Measurements from ENCODE around the gene PRKCB.

PRKCB gene

DNA sequence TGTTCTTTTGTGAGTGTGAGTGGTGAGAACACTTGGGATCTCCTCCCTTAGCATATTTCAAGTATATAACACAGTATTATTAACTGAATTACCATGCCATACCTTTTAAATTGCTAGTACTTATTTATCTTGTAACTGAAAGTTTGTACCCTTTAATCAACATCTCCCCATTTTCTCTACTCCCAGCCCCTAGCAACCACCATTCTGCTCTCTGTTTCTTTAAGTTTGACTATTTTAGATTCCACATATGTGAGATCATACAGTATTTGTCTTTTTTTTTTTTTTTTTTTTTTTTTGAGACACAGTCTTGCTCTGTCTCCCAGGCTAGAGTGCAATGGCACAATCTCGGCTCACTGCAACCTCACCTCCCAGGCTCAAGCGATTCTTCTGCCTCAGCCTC lies 302.8 kb downstream of the PRKCB start:
- TF ChIP-seq, protein P1, sequence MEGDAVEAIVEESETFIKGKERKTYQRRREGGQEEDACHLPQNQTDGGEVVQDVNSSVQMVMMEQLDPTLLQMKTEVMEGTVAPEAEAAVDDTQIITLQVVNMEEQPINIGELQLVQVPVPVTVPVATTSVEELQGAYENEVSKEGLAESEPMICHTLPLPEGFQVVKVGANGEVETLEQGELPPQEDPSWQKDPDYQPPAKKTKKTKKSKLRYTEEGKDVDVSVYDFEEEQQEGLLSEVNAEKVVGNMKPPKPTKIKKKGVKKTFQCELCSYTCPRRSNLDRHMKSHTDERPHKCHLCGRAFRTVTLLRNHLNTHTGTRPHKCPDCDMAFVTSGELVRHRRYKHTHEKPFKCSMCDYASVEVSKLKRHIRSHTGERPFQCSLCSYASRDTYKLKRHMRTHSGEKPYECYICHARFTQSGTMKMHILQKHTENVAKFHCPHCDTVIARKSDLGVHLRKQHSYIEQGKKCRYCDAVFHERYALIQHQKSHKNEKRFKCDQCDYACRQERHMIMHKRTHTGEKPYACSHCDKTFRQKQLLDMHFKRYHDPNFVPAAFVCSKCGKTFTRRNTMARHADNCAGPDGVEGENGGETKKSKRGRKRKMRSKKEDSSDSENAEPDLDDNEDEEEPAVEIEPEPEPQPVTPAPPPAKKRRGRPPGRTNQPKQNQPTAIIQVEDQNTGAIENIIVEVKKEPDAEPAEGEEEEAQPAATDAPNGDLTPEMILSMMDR (conservative IDR thresholded peaks at IDR 0.05; ENCODE audit: low read depth, low read length): no peak
- no peak overlapping the region for H3K4me3 ChIP-seq (IDR thresholded peaks at IDR 0.05; ENCODE audit: insufficient read depth, low read depth, low read length)
- no peak overlapping the region for H3K9ac ChIP-seq
- no peak overlapping the region for H3K27ac ChIP-seq
- no peaks in the 10 kb centered on the region for H3K36me3 ChIP-seq (ENCODE audit: insufficient read depth)
- no peaks in the 10 kb centered on the region for H3K4me1 ChIP-seq (ENCODE audit: low read depth, poor library complexity, severe bottlenecking)
- no peaks in the 10 kb centered on the region for H3K79me2 ChIP-seq (ENCODE audit: insufficient read depth, low read depth)
- H3K4me2 ChIP-seq: no peak overlapping the region
- H3K27me3 ChIP-seq (ENCODE audit: insufficient read depth, low read depth): no peaks in the 10 kb centered on the region
- H2AFZ ChIP-seq (ENCODE audit: low read depth): no peak overlapping the region
- no peaks in the 10 kb centered on the region for H4K20me1 ChIP-seq (ENCODE audit: insufficient read depth)

DNA sequence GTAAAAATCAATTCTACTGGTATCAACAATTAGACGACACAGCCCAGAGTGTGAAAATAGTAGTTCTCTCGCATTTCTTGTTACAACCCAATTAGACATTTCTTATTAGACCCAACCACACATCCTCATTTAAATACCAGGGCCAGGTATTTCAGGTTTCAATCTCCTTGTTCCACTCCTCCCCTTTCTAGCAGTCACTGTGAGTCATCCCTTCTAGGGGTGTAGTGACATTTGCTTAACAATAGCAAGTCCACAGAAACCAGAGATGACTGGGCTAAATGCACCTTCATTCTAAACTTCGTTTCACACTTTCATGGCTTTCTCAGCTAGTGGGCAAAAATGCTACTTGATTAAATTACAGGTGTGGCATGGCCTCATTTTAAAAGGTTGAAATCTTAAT lies 303.5 kb downstream of the PRKCB start:
- no peaks in the 10 kb centered on the region for H3K4me1 ChIP-seq (ENCODE audit: low read depth, poor library complexity, severe bottlenecking)
- H3K79me2 ChIP-seq (ENCODE audit: insufficient read depth, low read depth): no peaks in the 10 kb centered on the region
- H3K4me3 ChIP-seq (IDR thresholded peaks at IDR 0.05; ENCODE audit: insufficient read depth, low read depth, low read length): no peak overlapping the region
- TF ChIP-seq, protein P1 (conservative IDR thresholded peaks at IDR 0.05; ENCODE audit: low read depth, low read length): no peak
- no peak overlapping the region for H3K27ac ChIP-seq
- H4K20me1 ChIP-seq (ENCODE audit: insufficient read depth): no peaks in the 10 kb centered on the region
- H3K36me3 ChIP-seq (ENCODE audit: insufficient read depth): no peaks in the 10 kb centered on the region
- no peaks in the 10 kb centered on the region for H3K27me3 ChIP-seq (ENCODE audit: insufficient read depth, low read depth)
- H2AFZ ChIP-seq (ENCODE audit: low read depth): no peak overlapping the region
- no peak overlapping the region for H3K4me2 ChIP-seq
- H3K9ac ChIP-seq: no peak overlapping the region

DNA sequence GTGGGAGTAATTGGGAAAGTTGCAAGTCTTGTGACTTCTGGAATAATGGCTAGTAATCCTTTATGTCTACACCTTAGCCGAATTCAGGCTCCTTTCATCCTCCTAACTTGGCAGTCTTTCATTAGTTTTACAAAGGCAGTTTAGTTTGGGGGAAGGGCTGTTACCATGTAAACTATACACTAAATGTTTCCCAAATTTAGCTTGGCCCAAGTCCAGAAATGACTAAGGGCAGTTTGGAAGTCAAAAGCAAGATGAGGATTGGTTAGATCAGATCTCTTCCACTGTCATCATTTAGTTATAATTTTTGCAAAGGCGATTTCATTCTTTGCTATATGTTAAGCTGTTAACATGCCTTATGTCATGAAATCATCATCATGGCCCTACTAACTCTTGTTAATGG lies 304.9 kb downstream of the PRKCB start:
- TF ChIP-seq, protein P1 (conservative IDR thresholded peaks at IDR 0.05; ENCODE audit: low read depth, low read length): no peak
- no peaks in the 10 kb centered on the region for H3K36me3 ChIP-seq (ENCODE audit: insufficient read depth)

DNA sequence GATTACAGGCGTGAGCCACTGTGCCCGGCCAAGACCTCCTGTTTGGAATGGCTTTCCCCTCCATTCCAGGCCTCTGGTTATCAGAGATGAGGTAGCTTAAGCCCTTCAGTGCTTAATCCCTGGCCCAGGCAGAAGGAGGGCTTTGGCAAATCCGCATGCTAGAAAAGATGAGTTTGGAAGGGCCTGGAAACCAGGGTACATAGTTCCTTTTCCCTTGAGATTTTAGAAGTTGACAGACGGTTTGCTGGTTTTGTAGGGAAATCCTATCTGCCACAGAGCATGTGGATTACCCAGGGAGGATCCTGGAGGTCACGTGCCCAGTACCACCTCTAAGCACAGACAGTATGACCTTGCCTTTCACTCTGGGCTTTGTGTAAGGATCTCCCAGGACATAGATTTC lies 305.7 kb downstream of the PRKCB start:
- no peak overlapping the region for H2AFZ ChIP-seq (ENCODE audit: low read depth)
- H3K9ac ChIP-seq: no peak overlapping the region
- no peaks in the 10 kb centered on the region for H3K4me1 ChIP-seq (ENCODE audit: low read depth, poor library complexity, severe bottlenecking)
- H3K27me3 ChIP-seq (ENCODE audit: insufficient read depth, low read depth): no peaks in the 10 kb centered on the region
- no peaks in the 10 kb centered on the region for H4K20me1 ChIP-seq (ENCODE audit: insufficient read depth)
- no peaks in the 10 kb centered on the region for H3K79me2 ChIP-seq (ENCODE audit: insufficient read depth, low read depth)
- TF ChIP-seq, protein P1 (conservative IDR thresholded peaks at IDR 0.05; ENCODE audit: low read depth, low read length): no peak
- no peak overlapping the region for H3K4me3 ChIP-seq (IDR thresholded peaks at IDR 0.05; ENCODE audit: insufficient read depth, low read depth, low read length)
- no peak overlapping the region for H3K27ac ChIP-seq
- H3K4me2 ChIP-seq: no peak overlapping the region
- H3K36me3 ChIP-seq (ENCODE audit: insufficient read depth): no peaks in the 10 kb centered on the region

More for the DNA sequence above, 304.9 kb downstream of the PRKCB start:
- no peaks in the 10 kb centered on the region for H4K20me1 ChIP-seq (ENCODE audit: insufficient read depth)
- no peaks in the 10 kb centered on the region for H3K27me3 ChIP-seq (ENCODE audit: insufficient read depth, low read depth)
- no peaks in the 10 kb centered on the region for H3K79me2 ChIP-seq (ENCODE audit: insufficient read depth, low read depth)
- no peak overlapping the region for H3K27ac ChIP-seq
- no peaks in the 10 kb centered on the region for H3K4me1 ChIP-seq (ENCODE audit: low read depth, poor library complexity, severe bottlenecking)
- H2AFZ ChIP-seq (ENCODE audit: low read depth): no peak overlapping the region
- H3K4me2 ChIP-seq: no peak overlapping the region
- no peak overlapping the region for H3K4me3 ChIP-seq (IDR thresholded peaks at IDR 0.05; ENCODE audit: insufficient read depth, low read depth, low read length)
- no peak overlapping the region for H3K9ac ChIP-seq
